Measurements from ENCODE around the gene DIDO1.

Gene DIDO1

DNA sequence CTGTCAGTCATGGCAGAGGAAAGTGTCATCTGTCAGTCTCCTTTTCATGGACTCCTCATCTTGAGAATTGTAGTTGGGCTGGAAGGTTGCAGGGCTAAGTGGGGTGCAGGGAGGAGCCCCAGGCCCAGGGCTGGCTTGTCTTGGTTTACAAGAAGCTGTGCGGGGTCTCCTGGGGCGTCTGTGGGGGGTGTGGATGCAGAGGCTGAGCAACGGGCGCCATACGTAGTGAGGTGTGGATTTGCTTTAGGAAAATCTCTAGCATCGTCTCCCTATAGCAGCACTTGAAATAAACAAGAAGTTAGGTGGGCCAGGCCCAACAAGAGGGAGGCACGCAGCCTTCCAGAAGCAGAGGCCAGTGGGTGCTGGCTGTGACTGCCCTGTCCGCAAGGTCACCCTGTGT is 24.4 kb upstream of the DIDO1 start:
- no peak for DNase-seq (ENCODE audit: low spot score)

DNA sequence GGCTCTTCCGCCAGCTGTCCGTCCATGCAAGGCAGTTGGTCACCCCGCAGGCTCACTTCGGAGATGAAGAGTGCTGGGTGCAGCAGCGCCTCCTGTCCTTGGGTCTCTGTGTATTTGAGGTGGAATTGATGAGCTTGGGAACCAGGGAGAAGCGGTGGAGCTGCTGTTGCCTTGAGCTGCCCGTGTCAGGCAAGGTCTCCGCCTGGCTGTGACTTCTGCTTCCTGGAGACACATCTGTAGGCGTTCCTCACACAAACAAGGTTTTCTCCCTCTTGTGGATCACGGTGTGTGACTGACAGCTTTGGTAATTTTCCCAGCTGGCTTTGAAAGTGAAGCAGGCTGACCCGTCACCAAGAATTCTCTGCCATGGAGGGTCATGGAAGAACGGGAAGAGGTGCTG is 23.7 kb upstream of the DIDO1 start:
- no peak for DNase-seq (ENCODE audit: low spot score)

GRCh38 chr20:62949153-62949821 is 23.0 kb upstream of the DIDO1 start:
- no peak for DNase-seq (ENCODE audit: low spot score)

GRCh38 chr20:62947532-62948300 is 21.4 kb upstream of the DIDO1 start:
- no peak for DNase-seq (ENCODE audit: low spot score)

- no peak for DNase-seq (ENCODE audit: low spot score)
Observed at GRCh38 chr20:62946918-62947317, 20.6 kb upstream of the DIDO1 start.

DNA sequence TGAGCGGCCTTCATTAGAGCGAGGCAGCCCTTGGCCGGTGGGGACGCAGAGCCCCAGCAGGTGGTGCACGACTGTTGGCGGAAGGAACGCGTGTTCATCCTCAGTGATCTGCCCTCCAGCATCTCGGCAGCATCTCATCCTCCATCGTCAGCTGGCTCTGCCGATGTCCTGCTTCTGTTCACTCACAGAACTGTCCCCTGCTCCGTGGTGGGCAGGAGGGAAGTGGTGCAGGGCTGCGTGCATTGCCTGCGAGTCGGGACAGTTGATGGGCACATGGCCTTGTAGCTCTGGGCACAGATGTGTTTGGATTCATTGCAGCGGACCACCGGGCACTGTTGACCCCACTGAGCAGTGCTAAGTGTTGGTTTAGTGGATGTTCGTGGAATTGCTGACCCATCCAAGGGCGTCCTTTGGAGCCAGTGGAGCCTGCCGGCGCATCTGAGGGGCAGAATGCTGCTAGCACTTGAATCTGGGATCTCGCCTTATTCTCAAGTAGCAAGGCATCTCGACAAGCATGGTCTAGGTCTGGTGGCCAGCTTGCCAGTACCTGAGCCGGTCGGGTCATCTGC is 19.6 kb upstream of the DIDO1 start:
- DNase-seq (ENCODE audit: low spot score): no peak

DNA sequence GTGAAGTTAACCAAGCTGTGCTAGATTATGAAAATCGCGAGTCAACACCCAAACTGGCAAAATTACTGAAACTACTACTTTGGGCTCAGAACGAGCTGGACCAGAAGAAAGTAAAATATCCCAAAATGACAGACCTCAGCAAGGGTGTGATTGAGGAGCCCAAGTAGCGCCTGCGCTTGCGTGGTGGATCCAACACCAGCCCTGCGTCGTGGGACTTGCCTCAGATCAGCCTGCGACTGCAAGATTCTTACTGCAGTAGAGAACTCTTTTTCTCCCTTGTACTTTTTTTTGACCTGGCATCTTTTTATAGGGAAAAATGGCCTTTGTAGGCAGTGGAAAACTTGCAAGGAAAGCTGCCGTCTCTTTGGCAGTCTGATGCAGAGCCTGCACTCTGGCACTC is 18.4 kb upstream of the DIDO1 start:
- DNase-seq (ENCODE audit: low spot score): no peak

- no peak for DNase-seq (ENCODE audit: low spot score)
Observed at GRCh38 chr20:62944184-62944583, 17.9 kb upstream of the DIDO1 start.

DNA sequence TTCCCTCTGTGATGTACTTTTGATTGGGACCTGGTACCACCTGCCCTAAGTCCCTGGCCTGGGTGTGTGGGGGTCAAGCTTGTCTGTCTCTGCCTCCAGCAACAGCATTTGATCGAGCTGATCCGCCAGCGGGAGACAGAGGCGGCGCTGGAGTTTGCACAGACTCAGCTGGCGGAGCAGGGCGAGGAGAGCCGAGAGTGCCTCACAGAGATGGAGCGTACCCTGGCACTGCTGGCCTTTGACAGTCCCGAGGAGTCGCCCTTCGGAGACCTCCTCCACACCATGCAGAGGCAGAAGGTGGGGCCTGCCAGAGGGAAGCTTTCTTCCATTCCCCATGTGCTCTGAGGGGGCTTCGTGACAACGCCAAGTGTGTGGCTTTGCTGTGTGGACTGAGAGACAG is 17.1 kb upstream of the DIDO1 start:
- DNase-seq (ENCODE audit: low spot score): no peak

GRCh38 chr20:62942456-62942855 is 16.2 kb upstream of the DIDO1 start:
- DNase-seq (ENCODE audit: low spot score): no peak

DNA sequence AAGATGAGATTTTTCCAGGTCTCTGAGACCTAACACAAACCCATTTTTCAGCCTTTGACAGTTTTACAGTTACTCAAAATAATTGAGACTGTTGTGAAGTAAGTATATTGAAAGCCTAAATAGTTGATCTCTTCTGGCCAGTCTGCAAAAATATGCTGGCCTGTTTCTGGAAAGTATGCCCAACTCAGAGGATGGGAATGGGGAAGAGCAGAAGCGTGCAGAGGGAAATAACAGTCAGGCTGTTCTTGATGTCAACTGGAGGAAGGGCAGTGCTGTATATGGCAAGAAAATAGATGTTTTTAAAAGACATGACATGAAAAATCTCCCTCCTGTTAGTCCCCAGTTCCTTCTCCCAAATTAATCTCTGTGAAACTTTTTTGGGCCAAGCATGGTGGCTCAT is 15.5 kb upstream of the DIDO1 start:
- DNase-seq (ENCODE audit: low spot score): no peak

GRCh38 chr20:62940875-62941274 is 14.6 kb upstream of the DIDO1 start:
- DNase-seq (ENCODE audit: low spot score): no peak

DNA sequence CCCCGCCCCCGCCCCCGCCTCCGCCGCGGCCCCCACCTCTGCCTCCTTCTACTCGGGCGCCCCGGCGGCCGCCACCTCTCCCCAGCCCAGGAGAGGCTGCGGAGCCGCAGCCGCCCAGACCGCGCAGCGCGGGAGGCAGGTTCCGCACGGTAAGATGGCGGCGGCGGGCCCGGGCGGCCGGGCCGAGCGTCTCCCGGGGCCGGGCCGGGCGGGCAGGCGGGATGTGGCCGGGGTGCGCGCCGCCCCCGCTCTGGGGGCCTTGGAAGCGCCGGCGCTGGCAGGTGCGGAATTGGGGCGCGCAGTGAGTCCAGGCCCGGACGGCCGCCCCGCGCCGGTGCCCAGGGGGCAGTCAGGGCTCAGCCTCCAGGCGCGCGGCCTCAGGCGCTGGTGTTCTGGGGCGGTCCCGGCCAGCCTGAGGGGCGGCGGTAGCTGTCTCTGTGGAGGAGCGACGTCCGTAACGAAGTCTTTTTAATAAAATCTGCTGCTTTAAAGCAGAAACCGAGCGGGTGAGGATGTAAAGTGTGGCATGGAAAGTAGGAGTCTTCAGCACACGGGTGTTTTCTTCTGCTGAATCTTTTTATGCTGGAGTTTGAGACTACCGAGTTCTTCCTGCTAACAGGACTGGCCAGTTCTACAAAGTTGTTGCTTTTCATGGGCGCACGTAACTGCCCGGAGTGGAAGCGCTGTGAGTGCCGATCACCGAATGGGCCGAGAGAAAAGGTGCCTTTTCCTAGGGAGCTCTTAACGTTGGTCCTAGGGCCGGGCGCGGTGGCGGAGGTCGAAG is 12.0 kb upstream of the DIDO1 start, which contains the start of gene GID8:
TSS of gene GID8 (plus strand) at position 43 of the 784 bp plus-strand sequence. CDS start 3,356 bp downstream, outside the sequence.
- DNase-seq (ENCODE audit: low spot score): no peak

DNA sequence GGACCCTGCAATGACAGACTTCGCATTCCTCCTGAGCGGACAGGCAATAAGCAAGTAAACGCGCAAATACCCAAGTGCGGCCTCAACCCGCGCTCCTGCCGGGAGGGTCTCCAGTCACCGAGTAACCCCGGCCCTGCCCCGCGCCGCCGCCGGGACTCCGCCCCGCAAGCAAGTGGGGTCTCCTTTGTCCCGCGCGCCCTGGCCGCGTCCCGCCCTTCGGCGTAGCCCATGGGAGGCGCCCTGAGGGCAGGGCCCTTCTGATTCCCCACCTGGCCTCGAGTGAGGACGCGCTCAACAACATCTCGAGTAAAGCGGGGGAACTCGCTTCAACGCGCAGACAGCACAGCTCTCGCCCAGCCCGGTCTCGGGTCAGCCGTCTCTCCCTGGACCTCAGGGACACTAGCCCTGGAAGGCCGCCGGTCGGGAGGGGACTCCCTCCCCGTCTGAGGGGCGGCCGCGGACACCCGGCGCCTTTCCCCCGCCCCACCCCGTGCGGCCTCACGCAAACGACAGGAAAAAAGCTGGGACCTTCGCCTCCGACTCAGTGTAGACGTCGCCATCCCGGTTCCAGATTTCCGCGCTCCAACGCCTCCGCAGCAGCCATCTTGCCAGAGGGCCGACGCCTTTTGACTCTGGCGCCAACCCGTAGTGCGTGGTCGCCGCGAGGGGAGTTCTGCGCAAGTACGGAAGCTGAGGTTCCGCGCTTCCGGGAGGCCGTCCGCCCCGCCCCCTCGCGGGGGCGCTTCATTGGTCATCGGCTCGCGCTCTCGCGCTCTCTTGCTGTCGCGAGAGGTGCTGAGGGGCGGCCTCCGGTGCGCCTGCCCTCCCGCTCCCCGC is 11.2 kb upstream of the DIDO1 start:
- peak; percentile 87 for DNase-seq (ENCODE audit: low spot score)

GRCh38 chr20:62935968-62936585 is 9.8 kb upstream of the DIDO1 start:
- DNase-seq (ENCODE audit: low spot score): no peak

DNA sequence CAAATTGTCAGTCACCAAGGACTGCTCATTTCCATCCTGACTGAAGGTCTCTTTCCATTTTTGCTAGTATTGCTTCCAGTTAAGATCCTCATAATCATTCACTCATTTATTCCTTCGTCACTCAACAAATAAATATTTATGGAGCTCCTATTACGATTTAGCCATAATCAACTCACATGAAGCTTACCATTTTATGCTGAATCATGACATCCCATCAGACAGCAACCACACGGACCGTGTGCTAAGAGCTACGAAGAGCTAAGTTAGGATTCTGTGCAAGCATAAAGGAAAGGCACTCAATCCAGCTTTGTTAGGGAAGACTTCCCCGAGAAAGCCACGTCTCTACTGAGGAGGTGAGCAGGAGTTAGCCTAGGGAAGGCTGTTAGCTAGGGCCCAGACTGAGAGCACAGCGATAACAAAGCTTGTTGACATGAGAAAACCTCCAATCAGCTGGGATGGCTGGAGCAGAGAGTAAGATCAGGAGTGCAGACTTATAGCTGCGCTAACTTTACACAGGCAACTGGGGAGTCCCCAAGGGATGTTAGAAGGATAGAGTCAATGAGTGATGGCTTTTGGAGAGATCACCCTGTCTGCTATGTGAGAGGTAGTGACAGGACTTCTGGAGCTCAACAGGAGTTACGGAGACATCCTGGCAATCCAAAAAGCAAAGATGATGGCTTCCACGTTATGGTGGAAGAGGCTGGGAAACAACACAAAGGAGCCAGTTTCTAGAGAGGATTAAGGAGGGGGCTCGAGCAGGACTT is 9.1 kb upstream of the DIDO1 start:
- no peak for DNase-seq (ENCODE audit: low spot score)

DNA sequence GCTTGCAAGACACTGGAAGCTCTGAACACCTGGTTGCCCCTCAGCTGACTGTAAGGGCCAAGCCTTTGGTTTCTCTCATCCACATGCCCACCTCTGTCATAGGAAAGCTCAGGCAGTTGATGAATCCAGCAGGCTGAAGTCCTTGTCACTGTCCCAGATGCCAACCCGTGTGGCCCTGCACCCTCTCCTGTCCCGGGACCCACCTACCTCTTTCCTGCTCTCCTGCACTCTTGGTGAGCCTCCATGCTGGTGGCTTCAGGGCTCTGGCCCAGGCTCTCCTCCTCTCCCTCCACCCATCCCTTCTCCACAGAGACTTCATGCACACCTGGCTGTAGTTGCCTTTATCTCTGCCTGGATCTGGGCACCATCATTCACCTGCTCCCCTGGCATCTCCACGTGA is 7.7 kb upstream of the DIDO1 start:
- no peak for DNase-seq (ENCODE audit: low spot score)

DNA sequence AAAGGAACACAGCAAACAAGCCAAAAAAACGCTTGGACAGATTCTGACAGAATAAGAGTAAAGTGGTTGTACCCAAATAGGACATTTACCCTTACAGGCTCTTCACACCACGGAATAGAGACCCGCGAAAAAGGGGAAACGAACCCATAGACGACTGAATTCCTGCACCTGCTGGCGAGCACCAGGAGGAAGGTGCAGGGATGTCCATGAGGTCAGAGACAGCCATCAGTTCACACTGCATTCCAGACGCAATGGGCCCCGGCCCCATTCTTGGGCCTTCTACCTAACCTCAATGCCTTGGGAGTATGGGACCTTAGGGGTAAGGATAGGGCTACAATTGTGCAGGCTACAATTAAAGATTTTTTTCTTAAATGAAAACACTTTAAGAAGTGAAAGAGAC is 5.2 kb upstream of the DIDO1 start:
- DNase-seq (ENCODE audit: low spot score): no peak

- DNase-seq (ENCODE audit: low spot score): no peak
Observed at GRCh38 chr20:62929051-62929538, 2.8 kb upstream of the DIDO1 start.

GRCh38 chr20:62928246-62928939 is 2.1 kb upstream of the DIDO1 start:
- DNase-seq (ENCODE audit: low spot score): no peak

Data from cerebellar cortex (tissue), 1 donor.